Activated naive CD8-positive, alpha-beta T cell treated with anti-CD3 and anti-CD28 coated beads, Interleukin-2, amount 10 ng/mL, durations not matched to agents 7 days and 5 days (primary cell): ENCODE data around the gene MMD2. TPM values are rescaled to one million over a fixed set of nuclear protein-coding genes. Genes with fewer than 3 reads are reported as not detected.
"Not testable (repeated sequence)": the region's sequence is repeated elsewhere in the genome, so short reads cannot be mapped to it uniquely, and the experiment has no call there.

Experiments used
- ATAC-seq: fragments of 150-1000 bp; cut with Tn5 transposase; one replicate; pipeline ENCODE4 v1.10.0; 2021; ENCODE audit warnings: low read depth, moderate library complexity
- POLR2A ChIA-PET: fragments of 350-600 bp; sonication (Branson Sonifier 250); formaldehyde crosslinking; loops from one replicate; lab custom pipeline; 2021; ENCODE audit warnings: antibody characterized with exemption; lab: Charles Lee
- DNase-seq: peaks from one replicate; pipeline ENCODE4 v3.0.0; 2021
- H3K27ac Mint-ChIP-seq: one replicate; pipeline ENCODE4 v1.8.0; 2022; ENCODE audit warnings: mild to moderate bottlenecking, mixed read lengths
- H3K27me3 Mint-ChIP-seq: one replicate; pipeline ENCODE4 v1.8.0; 2022; ENCODE audit warnings: mild to moderate bottlenecking, moderate library complexity, mixed read lengths
- H3K36me3 Mint-ChIP-seq: one replicate; pipeline ENCODE4 v1.8.0; 2021; ENCODE audit warnings: mild to moderate bottlenecking, mixed read lengths
- H3K4me1 Mint-ChIP-seq: one replicate; pipeline ENCODE4 v1.8.0; 2021; ENCODE audit warnings: mixed read lengths
- H3K4me3 Mint-ChIP-seq: one replicate; pipeline ENCODE4 v1.8.0; 2022; ENCODE audit warnings: mild to moderate bottlenecking, moderate library complexity, mixed read lengths
- H3K9me3 Mint-ChIP-seq: one replicate; pipeline ENCODE4 v1.8.0; 2021; ENCODE audit warnings: mixed read lengths
- total RNA-seq, 2 experiments: library from RNA; stranded (reverse); gene quantifications; one replicate each; pipeline ENCODE4 v1.2.3, GENCODE V29; 2021

MMD2 gene
- total RNA-seq, 2 experiments from 2014 or later, result not detected

GRCh38 chr7:4904346-4904745 lies 54.6 kb downstream of the MMD2 start:
- H3K27ac Mint-ChIP-seq, result no peak overlapping the region
- ATAC-seq (no peak), DNase-seq (no peak)
- H3K36me3 Mint-ChIP-seq, result no peaks in the 10 kb centered on the region
- no peaks in the 10 kb centered on the region for H3K4me1 Mint-ChIP-seq
- no peak overlapping the region for H3K4me3 Mint-ChIP-seq
- POLR2A ChIA-PET, result no interaction called here
- H3K27me3 Mint-ChIP-seq, result no peaks in the 10 kb centered on the region
- no peaks in the 10 kb centered on the region for H3K9me3 Mint-ChIP-seq

GRCh38 chr7:4895766-4896165 lies 63.2 kb downstream of the MMD2 start:
- ATAC-seq, result no peak

GRCh38 chr7:4894482-4894881 lies 64.5 kb downstream of the MMD2 start:
- ATAC-seq, result no peak
- H3K27ac Mint-ChIP-seq, result no peak overlapping the region
- POLR2A ChIA-PET, result no interaction called here
- H3K4me3 Mint-ChIP-seq, result no peak overlapping the region
- H3K36me3 Mint-ChIP-seq, result no peaks in the 10 kb centered on the region
- H3K4me1 Mint-ChIP-seq, result no peaks in the 10 kb centered on the region
- no peaks in the 10 kb centered on the region for H3K9me3 Mint-ChIP-seq
- no peak for DNase-seq
- H3K27me3 Mint-ChIP-seq, result no peaks in the 10 kb centered on the region

More at GRCh38 chr7:4895766-4896165, 63.2 kb downstream of the MMD2 start:
- Mint-ChIP-seq H3K9me3 (no peaks in the 10 kb centered on the region), H3K4me3 (no peak overlapping the region), H3K27ac (no peak overlapping the region), H3K4me1 (no peaks in the 10 kb centered on the region), H3K27me3 (no peaks in the 10 kb centered on the region), H3K36me3 (no peaks in the 10 kb centered on the region)
- no peak for DNase-seq
- POLR2A ChIA-PET, result no interaction called here

- Mint-ChIP-seq H3K36me3 (no peaks in the 10 kb centered on the region), H3K27me3 (no peaks in the 10 kb centered on the region), H3K4me1 (no peaks in the 10 kb centered on the region), H3K4me3 (no peak overlapping the region), H3K27ac (no peak overlapping the region), H3K9me3 (no peaks in the 10 kb centered on the region)
- DNase-seq (no peak), ATAC-seq (no peak)
- POLR2A ChIA-PET, result no interaction called here
Measured at GRCh38 chr7:4893929-4894475, 65.0 kb downstream of the MMD2 start.

- H3K36me3 Mint-ChIP-seq, H3K27ac Mint-ChIP-seq, H3K4me1 Mint-ChIP-seq, H3K27me3 Mint-ChIP-seq, DNase-seq, POLR2A ChIA-PET, ATAC-seq, H3K4me3 Mint-ChIP-seq, H3K9me3 Mint-ChIP-seq: not testable (repeated sequence)
Measured at GRCh38 chr7:4893188-4893587, 65.8 kb downstream of the MMD2 start.

GRCh38 chr7:4891522-4891921 lies 67.5 kb downstream of the MMD2 start:
- DNase-seq, H3K27ac Mint-ChIP-seq, H3K9me3 Mint-ChIP-seq, H3K36me3 Mint-ChIP-seq, POLR2A ChIA-PET, H3K27me3 Mint-ChIP-seq, H3K4me1 Mint-ChIP-seq, H3K4me3 Mint-ChIP-seq, ATAC-seq: not testable (repeated sequence)

GRCh38 chr7:4889682-4890081 lies 69.3 kb downstream of the MMD2 start:
- H3K4me3 Mint-ChIP-seq, result no peak overlapping the region

GRCh38 chr7:4888161-4888560 lies 70.8 kb downstream of the MMD2 start:
- no peaks in the 10 kb centered on the region for H3K4me1 Mint-ChIP-seq
- DNase-seq, result no peak
- POLR2A ChIA-PET, result no interaction called here

More at GRCh38 chr7:4889682-4890081, 69.3 kb downstream of the MMD2 start:
- no peak for DNase-seq
- H3K4me1 Mint-ChIP-seq, result no peaks in the 10 kb centered on the region
- no peaks in the 10 kb centered on the region for H3K27me3 Mint-ChIP-seq
- no peaks in the 10 kb centered on the region for H3K9me3 Mint-ChIP-seq
- H3K36me3 Mint-ChIP-seq, result no peaks in the 10 kb centered on the region
- ATAC-seq, result no peak
- POLR2A ChIA-PET, result no interaction called here
- H3K27ac Mint-ChIP-seq, result no peak overlapping the region

GRCh38 chr7:4886671-4887070 lies 72.3 kb downstream of the MMD2 start:
- POLR2A ChIA-PET, result no interaction called here
- H3K27me3 Mint-ChIP-seq, result peaks cover 18% of the 10 kb centered on the region

More at GRCh38 chr7:4888161-4888560, 70.8 kb downstream of the MMD2 start:
- Mint-ChIP-seq H3K4me3 (no peak overlapping the region), H3K9me3 (no peaks in the 10 kb centered on the region), H3K27me3 (peaks cover 7% of the 10 kb centered on the region), H3K27ac (no peak overlapping the region), H3K36me3 (no peaks in the 10 kb centered on the region)
- no peak for ATAC-seq

GRCh38 chr7:4885317-4885807 lies 73.6 kb downstream of the MMD2 start:
- Mint-ChIP-seq H3K4me1 (peaks cover 4% of the 10 kb centered on the region), H3K9me3 (no peaks in the 10 kb centered on the region), H3K4me3 (no peak overlapping the region), H3K27me3 (peaks cover 31% of the 10 kb centered on the region), H3K27ac (no peak overlapping the region), H3K36me3 (no peaks in the 10 kb centered on the region)
- POLR2A ChIA-PET, result no interaction called here
- ATAC-seq (no peak), DNase-seq (no peak)

More at GRCh38 chr7:4886671-4887070, 72.3 kb downstream of the MMD2 start:
- Mint-ChIP-seq H3K27ac (no peak overlapping the region), H3K36me3 (no peaks in the 10 kb centered on the region), H3K4me3 (no peak overlapping the region), H3K4me1 (peaks cover 4% of the 10 kb centered on the region), H3K9me3 (no peaks in the 10 kb centered on the region)
- DNase-seq (no peak), ATAC-seq (no peak)

- H3K4me1 Mint-ChIP-seq, result peaks cover 4% of the 10 kb centered on the region
- H3K4me3 Mint-ChIP-seq, result no peak overlapping the region
- DNase-seq (no peak), ATAC-seq (no peak)
- no peak overlapping the region for H3K27ac Mint-ChIP-seq
- no peaks in the 10 kb centered on the region for H3K9me3 Mint-ChIP-seq
- H3K36me3 Mint-ChIP-seq, result no peaks in the 10 kb centered on the region
- POLR2A ChIA-PET, result interaction anchor here (1.3 kb wide), 1 partner anchor 109 kb away, joined by 4 read pairs; the partner anchor contains the start of gene AP5Z1
- H3K27me3 Mint-ChIP-seq, result peaks cover 34% of the 10 kb centered on the region
Measured at GRCh38 chr7:4884164-4884563, 74.8 kb downstream of the MMD2 start.

- DNase-seq, result peak; percentile 95
- Mint-ChIP-seq H3K27ac (no peak within 1 kb of the TSS), H3K9me3 (no peaks in the 10 kb centered on the region), H3K4me3 (peak within 1 kb of the TSS; percentile 52), H3K36me3 (no peaks in the 10 kb centered on the region), H3K27me3 (peaks cover 34% of the 10 kb centered on the region), H3K4me1 (peaks cover 4% of the 10 kb centered on the region)
- POLR2A ChIA-PET, result interaction anchor here (1.3 kb wide), 1 partner anchor 108 kb away, joined by 4 read pairs; the partner anchor contains the start of gene AP5Z1
- peak; percentile 96 for ATAC-seq
Measured at GRCh38 chr7:4883372-4884144, 75.4 kb downstream of the MMD2 start, which contains the start of gene RADIL. Gene RADIL (minus strand): TSS chr7:4883716. CDS start chr7:4878139, 5,577 bp downstream.

- no peaks in the 10 kb centered on the region for H3K36me3 Mint-ChIP-seq
- ATAC-seq, result no peak
- peaks cover 4% of the 10 kb centered on the region for H3K4me1 Mint-ChIP-seq
- DNase-seq, result no peak
- H3K27ac Mint-ChIP-seq, result no peak overlapping the region
- H3K27me3 Mint-ChIP-seq, result peaks cover 34% of the 10 kb centered on the region
- peak overlapping the region; percentile 52 for H3K4me3 Mint-ChIP-seq
- POLR2A ChIA-PET, result interaction anchor here (1.3 kb wide), 1 partner anchor 108 kb away, joined by 4 read pairs; the partner anchor contains the start of gene AP5Z1
- H3K9me3 Mint-ChIP-seq, result no peaks in the 10 kb centered on the region
Measured at GRCh38 chr7:4883033-4883371, 76.0 kb downstream of the MMD2 start.
